K562 (cell line): ENCODE data around the gene S100A3. TPM values are rescaled to one million over a fixed set of nuclear protein-coding genes. Genes with fewer than 3 reads are reported as not detected.
A peak's percentile ranks its signal among the peaks of the same experiment; 100 is the strongest.

ENCODE experiments used
- ADNP ChIP-seq: fragments of 200-800 bp; sonication (Bioruptor generic); IDR thresholded peaks from 2 replicates; pipeline ENCODE4 v1.6.1; 2016; ENCODE audit warnings: missing genetic modification characterization, missing compliant biosample characterization
- CREBBP ChIP-seq: IDR thresholded peaks from one replicate; pipeline ENCODE4 v1.6.1; 2012; ENCODE audit warnings: low read depth, mild to moderate bottlenecking, control low read depth, inconsistent platforms, low read length
- IRF2 ChIP-seq: sonication (generic); formaldehyde crosslinking; IDR thresholded peaks from 2 replicates; pipeline ENCODE4 v1.8.1; 2022; ENCODE audit warnings: mild to moderate bottlenecking, missing genetic modification reagents
- NONO ChIP-seq, 2 experiments: fragments of 200-400 bp in 1 of 2; fragments of 450-650 bp in 1 of 2; formaldehyde crosslinking in 1 of 2; IDR thresholded peaks; 2 replicates each; pipeline ENCODE4 v1.6.1; 2017; ENCODE audit warnings: low read depth in 2 of 2, mild to moderate bottlenecking in 2 of 2, moderate library complexity in 2 of 2, low read length in 1 of 2
- RAD21 ChIP-seq, 2 experiments: fragments of 250-450 bp in 1 of 2; fragments of 450-650 bp in 1 of 2; sonication (Bioruptor Pico) in 1 of 2; formaldehyde crosslinking in 1 of 2; IDR thresholded peaks in 1 of 2; conservative IDR thresholded peaks in 1 of 2; 2 replicates each; pipeline versions ENCODE4 v1.4.0 to v1.8.0; 2020 to 2022; ENCODE audit warnings: mild to moderate bottlenecking in 2 of 2, moderate library complexity in 1 of 2
- RBFOX2 ChIP-seq: fragments of 200-400 bp; formaldehyde crosslinking; IDR thresholded peaks from 2 replicates; pipeline ENCODE4 v1.6.1; 2017; ENCODE audit warnings: low read depth, mild to moderate bottlenecking, low read length, moderate library complexity
- SMAD1 ChIP-seq: fragments of 150-350 bp; IDR thresholded peaks from 2 replicates; pipeline ENCODE4 v1.6.1; 2014; ENCODE audit warnings: low read length, low read depth; ENCODE audit not compliant: partially characterized antibody
- TOE1 ChIP-seq, 2 experiments: fragments of 450-650 bp in 1 of 2; sonication (generic) in 1 of 2; formaldehyde crosslinking in 1 of 2; IDR thresholded peaks; 2 replicates each; pipeline versions ENCODE4 v1.7.1 to v1.8.0; 2016 to 2022; ENCODE audit warnings: borderline replicate concordance in 2 of 2, mild to moderate bottlenecking in 2 of 2, antibody characterized with exemption in 1 of 2, inconsistent platforms in 1 of 2, low read depth in 1 of 2, missing genetic modification reagents in 1 of 2, moderate library complexity in 1 of 2
- U2AF2 ChIP-seq: fragments of 200-400 bp; formaldehyde crosslinking; optimal IDR thresholded peaks from 2 replicates; pipeline ENCODE3; 2017; ENCODE audit warnings: low read depth, mild to moderate bottlenecking, low read length
- XRCC3 ChIP-seq: fragments of 450-650 bp; IDR thresholded peaks from 2 replicates; pipeline ENCODE4 v1.6.1; 2017; ENCODE audit warnings: mild to moderate bottlenecking, moderate library complexity
- ZEB2 ChIP-seq: fragments of 450-650 bp; IDR thresholded peaks from 2 replicates; pipeline ENCODE4 v1.6.1; 2016
- ZNF134 ChIP-seq: fragments of 250-450 bp; sonication (Bioruptor Pico); conservative IDR thresholded peaks from 2 replicates; pipeline ENCODE4 v1.4.0; 2020
- ZNF212 ChIP-seq: fragments of 450-650 bp; formaldehyde crosslinking; IDR thresholded peaks from 2 replicates; pipeline ENCODE4 v1.4.0; 2020; ENCODE audit warnings: mild to moderate bottlenecking
- ZNF766 ChIP-seq: fragments of 200-800 bp; sonication (Bioruptor generic); conservative IDR thresholded peaks from 2 replicates; pipeline ENCODE4 v1.6.1; 2016; ENCODE audit warnings: missing genetic modification characterization, missing compliant biosample characterization
- ZNF778 ChIP-seq: fragments of 450-650 bp; formaldehyde crosslinking; IDR thresholded peaks from 2 replicates; pipeline ENCODE4 v1.4.0; 2020; ENCODE audit warnings: mild to moderate bottlenecking, moderate library complexity
- ZZZ3 ChIP-seq: fragments of 450-650 bp; IDR thresholded peaks from 2 replicates; pipeline ENCODE4 v1.6.1; 2016; ENCODE audit warnings: antibody characterized with exemption, mild to moderate bottlenecking, moderate library complexity
- polyA plus RNA-seq, 8 experiments: library from polyadenylated mRNA; depleted of rRNA in 4 of 8; stranded (reverse) in 5 of 8; unstranded in 3 of 8; fragments of >200 nt; fragmentation: Nextera tagmentation in 2 of 8; fragmentation: Illumina TruSeq in 1 of 8; extraction: Ambion mirVana in 2 of 8; extraction: Trizol in 1 of 8; gene quantifications; 2 replicates each; pipeline versions ENCODE4 v1.2.1 to v1.2.3, GENCODE V29; 2011 to 2014; ENCODE audit warnings: inconsistent platforms in 1 of 8, missing spikeins in 1 of 8
- total RNA-seq, 7 experiments: library from RNA; depleted of rRNA in 6 of 7; stranded (reverse); fragments of >200 nt in 6 of 7; fragmentation: Illumina TruSeq in 2 of 7; extraction: Trizol in 2 of 7; gene quantifications; 2 replicates each; pipeline versions ENCODE4 v1.2.1 to v1.2.3, GENCODE V29; 2011 to 2021; ENCODE audit warnings: low replicate concordance in 1 of 7
- TF ChIP-seq, protein P1 (sequence below), 3 experiments: fragments of 200-800 bp in 1 of 3; sonication (Bioruptor generic) in 1 of 3; sonication (generic) in 1 of 3; formaldehyde crosslinking in 1 of 3; IDR thresholded peaks; 2 replicates each; pipeline versions ENCODE4 v1.6.1 to v1.8.0; 2016 to 2022; ENCODE audit warnings: mild to moderate bottlenecking in 2 of 3, missing compliant biosample characterization in 2 of 3, missing genetic modification characterization in 2 of 3, missing genetic modification reagents in 1 of 3
- TF ChIP-seq, protein P2 (sequence below): sonication (generic); formaldehyde crosslinking; IDR thresholded peaks from 2 replicates; pipeline ENCODE4 v1.8.1; 2023; ENCODE audit warnings: mild to moderate bottlenecking, missing genetic modification reagents
- TF ChIP-seq, protein P3 (sequence below): sonication (generic); formaldehyde crosslinking; IDR thresholded peaks from 2 replicates; pipeline ENCODE4 v1.8.0; 2022; ENCODE audit warnings: mild to moderate bottlenecking, missing genetic modification reagents

S100A3 gene
- total and polyA plus RNA-seq, 9 of the 15 experiments (the other 6 are each of a cell fraction or from before 2014, with no cell fraction given), result 0.08 to 1.7 (median 0.18) TPM; not detected in 4

DNA sequence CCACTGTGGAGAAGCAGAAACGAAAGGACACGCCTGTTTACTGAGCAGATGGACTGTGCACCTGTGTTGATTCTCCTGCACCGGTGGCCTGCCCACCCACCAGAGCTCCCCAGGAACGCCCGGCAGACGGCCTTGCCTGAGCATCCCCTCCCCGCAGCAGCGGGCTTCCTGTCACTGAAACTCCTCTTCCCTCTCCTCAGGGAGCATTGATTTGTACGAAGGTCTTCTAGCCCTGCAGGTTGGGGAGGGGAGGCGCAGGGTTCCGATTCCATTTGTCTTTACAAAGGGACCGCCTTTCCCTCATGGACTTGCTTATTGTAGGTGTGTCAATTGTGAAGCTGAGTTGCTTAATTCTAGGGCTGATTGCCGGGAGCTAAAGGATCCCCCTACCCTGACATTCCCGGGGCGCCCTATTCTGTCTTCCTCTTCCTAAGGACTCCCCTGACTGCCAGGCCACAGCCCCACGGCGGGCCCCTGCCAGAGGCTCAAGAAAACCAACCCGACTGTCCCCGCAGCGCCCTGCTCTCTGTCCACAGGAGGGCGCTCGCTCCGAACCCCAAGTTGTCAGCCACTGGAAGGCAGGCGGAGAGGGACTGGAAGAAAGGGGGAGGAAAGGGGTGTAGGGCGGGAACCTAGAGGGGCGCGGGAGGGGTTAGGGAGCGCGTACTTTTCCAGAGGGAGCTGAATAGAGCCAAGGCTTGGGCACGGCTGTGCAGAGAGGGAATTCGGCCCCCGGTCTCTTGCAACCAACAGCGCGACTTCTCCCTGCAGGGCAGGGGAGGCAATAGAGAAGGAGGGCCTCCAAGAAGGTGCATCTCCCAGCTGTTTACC is 16.1 kb downstream of the S100A3 start (continued):
- TF ChIP-seq TOE1 (IDR thresholded peaks at IDR 0.05; ENCODE audit: borderline replicate concordance) (0 out of 2 replicates have a peak, but pooled peaks have one; percentile 18), TOE1 (CRISPR knock-in tag; IDR thresholded peaks at IDR 0.05; ENCODE audit: borderline replicate concordance, low read depth) (no peak), SMAD1 (no peak), ZNF134 (CRISPR knock-in tag) (no peak), ZEB2 (0 out of 2 replicates have a peak, but pooled peaks have one; percentile 24), U2AF2 (no peak), NONO (IDR thresholded peaks at IDR 0.05; ENCODE audit: low read depth in 2 of 2, low read length in 1 of 2) (no peak), CREBBP (no peak), ZNF766 (CRISPR knock-in tag) (no peak), ADNP (tag) (no peak), IRF2 (CRISPR knock-in tag) (no peak), RAD21 (CRISPR knock-in tag; conservative IDR thresholded peaks at IDR 0.05 in 1 of 2, IDR thresholded peaks at IDR 0.05 in 1 of 2) (peak; percentile 90 to 91), RBFOX2 (0 out of 2 replicates have a peak, but pooled peaks have one; percentile 43), ZNF212 (CRISPR knock-in tag) (no peak), ZNF778 (CRISPR knock-in tag) (no peak), ZZZ3 (no peak), XRCC3 (no peak)
- TF ChIP-seq, protein P1, sequence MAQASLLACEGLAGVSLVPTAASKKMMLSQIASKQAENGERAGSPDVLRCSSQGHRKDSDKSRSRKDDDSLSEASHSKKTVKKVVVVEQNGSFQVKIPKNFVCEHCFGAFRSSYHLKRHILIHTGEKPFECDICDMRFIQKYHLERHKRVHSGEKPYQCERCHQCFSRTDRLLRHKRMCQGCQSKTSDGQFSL (CRISPR knock-in tag; IDR thresholded peaks at IDR 0.05), result no peak
- TF ChIP-seq, protein P1 (tag; IDR thresholded peaks at IDR 0.05), result no peak
- TF ChIP-seq, protein P2, sequence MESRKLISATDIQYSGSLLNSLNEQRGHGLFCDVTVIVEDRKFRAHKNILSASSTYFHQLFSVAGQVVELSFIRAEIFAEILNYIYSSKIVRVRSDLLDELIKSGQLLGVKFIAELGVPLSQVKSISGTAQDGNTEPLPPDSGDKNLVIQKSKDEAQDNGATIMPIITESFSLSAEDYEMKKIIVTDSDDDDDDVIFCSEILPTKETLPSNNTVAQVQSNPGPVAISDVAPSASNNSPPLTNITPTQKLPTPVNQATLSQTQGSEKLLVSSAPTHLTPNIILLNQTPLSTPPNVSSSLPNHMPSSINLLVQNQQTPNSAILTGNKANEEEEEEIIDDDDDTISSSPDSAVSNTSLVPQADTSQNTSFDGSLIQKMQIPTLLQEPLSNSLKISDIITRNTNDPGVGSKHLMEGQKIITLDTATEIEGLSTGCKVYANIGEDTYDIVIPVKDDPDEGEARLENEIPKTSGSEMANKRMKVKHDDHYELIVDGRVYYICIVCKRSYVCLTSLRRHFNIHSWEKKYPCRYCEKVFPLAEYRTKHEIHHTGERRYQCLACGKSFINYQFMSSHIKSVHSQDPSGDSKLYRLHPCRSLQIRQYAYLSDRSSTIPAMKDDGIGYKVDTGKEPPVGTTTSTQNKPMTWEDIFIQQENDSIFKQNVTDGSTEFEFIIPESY (CRISPR knock-in tag), result 0 out of 2 replicates have a peak, but pooled peaks have one; percentile 52
- TF ChIP-seq, protein P3, sequence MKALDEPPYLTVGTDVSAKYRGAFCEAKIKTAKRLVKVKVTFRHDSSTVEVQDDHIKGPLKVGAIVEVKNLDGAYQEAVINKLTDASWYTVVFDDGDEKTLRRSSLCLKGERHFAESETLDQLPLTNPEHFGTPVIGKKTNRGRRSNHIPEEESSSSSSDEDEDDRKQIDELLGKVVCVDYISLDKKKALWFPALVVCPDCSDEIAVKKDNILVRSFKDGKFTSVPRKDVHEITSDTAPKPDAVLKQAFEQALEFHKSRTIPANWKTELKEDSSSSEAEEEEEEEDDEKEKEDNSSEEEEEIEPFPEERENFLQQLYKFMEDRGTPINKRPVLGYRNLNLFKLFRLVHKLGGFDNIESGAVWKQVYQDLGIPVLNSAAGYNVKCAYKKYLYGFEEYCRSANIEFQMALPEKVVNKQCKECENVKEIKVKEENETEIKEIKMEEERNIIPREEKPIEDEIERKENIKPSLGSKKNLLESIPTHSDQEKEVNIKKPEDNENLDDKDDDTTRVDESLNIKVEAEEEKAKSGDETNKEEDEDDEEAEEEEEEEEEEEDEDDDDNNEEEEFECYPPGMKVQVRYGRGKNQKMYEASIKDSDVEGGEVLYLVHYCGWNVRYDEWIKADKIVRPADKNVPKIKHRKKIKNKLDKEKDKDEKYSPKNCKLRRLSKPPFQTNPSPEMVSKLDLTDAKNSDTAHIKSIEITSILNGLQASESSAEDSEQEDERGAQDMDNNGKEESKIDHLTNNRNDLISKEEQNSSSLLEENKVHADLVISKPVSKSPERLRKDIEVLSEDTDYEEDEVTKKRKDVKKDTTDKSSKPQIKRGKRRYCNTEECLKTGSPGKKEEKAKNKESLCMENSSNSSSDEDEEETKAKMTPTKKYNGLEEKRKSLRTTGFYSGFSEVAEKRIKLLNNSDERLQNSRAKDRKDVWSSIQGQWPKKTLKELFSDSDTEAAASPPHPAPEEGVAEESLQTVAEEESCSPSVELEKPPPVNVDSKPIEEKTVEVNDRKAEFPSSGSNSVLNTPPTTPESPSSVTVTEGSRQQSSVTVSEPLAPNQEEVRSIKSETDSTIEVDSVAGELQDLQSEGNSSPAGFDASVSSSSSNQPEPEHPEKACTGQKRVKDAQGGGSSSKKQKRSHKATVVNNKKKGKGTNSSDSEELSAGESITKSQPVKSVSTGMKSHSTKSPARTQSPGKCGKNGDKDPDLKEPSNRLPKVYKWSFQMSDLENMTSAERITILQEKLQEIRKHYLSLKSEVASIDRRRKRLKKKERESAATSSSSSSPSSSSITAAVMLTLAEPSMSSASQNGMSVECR (CRISPR knock-in tag), result no peak
